ENCODE measurements around the gene MARK3. TPM values are rescaled to one million over a fixed set of nuclear protein-coding genes. Genes with fewer than 3 reads are reported as not detected.

MARK3 gene
- total RNA-seq, 4 donors from 2014 or later: 78.8 to 133 (median 121) TPM

DNA sequence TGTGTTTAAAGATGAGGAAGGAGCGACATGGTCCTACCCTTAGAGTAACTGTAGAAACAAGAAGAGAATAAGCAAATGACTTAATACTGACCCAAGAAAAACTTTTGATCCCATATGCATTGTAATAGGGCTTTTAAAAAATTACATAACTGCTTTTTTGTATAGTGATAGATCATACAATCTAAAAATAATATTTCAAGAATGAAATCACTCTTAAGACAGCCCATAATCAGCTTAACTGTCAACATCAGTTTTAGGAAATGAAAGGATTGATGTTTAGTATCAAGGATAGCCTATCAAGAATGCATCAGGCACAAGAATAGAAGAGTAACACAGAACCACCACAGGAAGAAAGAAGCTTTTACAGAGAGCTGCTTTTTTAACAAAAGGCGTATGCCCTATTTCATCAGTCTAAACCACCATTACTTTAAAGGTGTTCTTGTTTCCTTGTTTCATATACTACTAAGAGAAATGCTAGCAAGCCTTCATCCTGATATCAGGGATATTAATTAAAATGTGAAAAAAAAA lies 64.5 kb downstream of the MARK3 start:
- ATAC-seq (ENCODE audit: low FRiP score): no peak
- TF ChIP-seq CTCF (IDR thresholded peaks at IDR 0.05): no peak
- no peak for DNase-seq (ENCODE audit: low spot score)

- no peak for ATAC-seq (ENCODE audit: low FRiP score)
- no peak for TF ChIP-seq CTCF (IDR thresholded peaks at IDR 0.05)
- DNase-seq (ENCODE audit: low spot score): no peak
Measured at GRCh38 chr14:103450416-103450815, 65.2 kb downstream of the MARK3 start.

DNA sequence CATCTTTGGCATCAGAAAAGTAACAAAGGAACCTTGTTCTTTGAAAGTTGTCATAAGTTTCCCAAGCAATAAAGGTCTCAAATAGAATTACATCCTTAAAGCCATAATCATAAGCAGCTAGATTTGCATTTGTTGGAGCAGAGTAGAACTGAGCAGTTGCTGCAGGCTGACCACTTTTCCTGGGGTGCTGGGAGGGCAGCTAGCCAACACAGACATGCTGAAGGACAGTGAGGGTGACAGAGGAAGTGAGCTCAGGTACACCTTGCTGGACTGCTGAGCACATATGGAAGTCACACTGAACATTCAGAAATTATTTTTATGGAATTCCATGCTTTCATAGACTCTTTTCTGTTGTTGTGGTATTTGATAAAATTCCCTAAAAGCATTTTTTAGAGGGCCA lies 66.2 kb downstream of the MARK3 start:
- no peak for DNase-seq (ENCODE audit: low spot score)
- ATAC-seq (ENCODE audit: low FRiP score): peak; percentile 29
- TF ChIP-seq CTCF (IDR thresholded peaks at IDR 0.05): no peak

DNA sequence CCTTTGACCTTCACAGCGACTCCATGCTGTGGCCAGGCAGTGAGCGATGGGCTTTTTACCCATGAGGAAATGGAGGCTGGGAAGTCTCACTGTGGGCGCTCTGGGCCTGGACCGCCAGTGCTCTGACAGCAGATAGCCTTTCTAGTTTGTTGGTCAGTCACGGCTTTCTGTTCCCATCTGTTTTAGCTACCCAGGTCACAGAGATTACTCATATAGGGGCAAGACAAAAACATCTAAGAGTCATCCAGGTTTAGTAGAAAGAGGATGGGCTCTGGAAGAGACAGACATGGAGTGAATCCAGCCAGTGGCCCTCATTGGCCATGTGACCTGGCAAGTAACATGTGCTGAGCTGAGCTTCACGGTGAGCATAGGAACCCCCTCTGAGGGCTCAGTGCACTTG lies 68.6 kb downstream of the MARK3 start:
- ATAC-seq (ENCODE audit: low FRiP score): no peak
- no peak for TF ChIP-seq CTCF (IDR thresholded peaks at IDR 0.05)
- DNase-seq (ENCODE audit: low spot score): no peak

GRCh38 chr14:103456167-103456835 lies 71.1 kb downstream of the MARK3 start:
- ATAC-seq (ENCODE audit: low FRiP score) (peak; percentile 16), DNase-seq (ENCODE audit: low spot score) (no peak)
- no peak for TF ChIP-seq CTCF (IDR thresholded peaks at IDR 0.05)

- ATAC-seq (ENCODE audit: low FRiP score): no peak
- no peak for TF ChIP-seq CTCF (IDR thresholded peaks at IDR 0.05)
Measured at GRCh38 chr14:103460415-103460814, 75.2 kb downstream of the MARK3 start.

GRCh38 chr14:103463149-103463548 lies 77.9 kb downstream of the MARK3 start:
- no peak for TF ChIP-seq CTCF (IDR thresholded peaks at IDR 0.05)
- no peak for ATAC-seq (ENCODE audit: low FRiP score)
- no peak for DNase-seq (ENCODE audit: low spot score)

More at GRCh38 chr14:103460415-103460814, 75.2 kb downstream of the MARK3 start:
- DNase-seq (ENCODE audit: low spot score): no peak

Data from omental fat pad (tissue), 4 donors.